ENCODE measurements around the gene IPO4. TPM values are rescaled to one million over a fixed set of nuclear protein-coding genes. Genes with fewer than 3 reads are reported as not detected.

IPO4 gene
- total and polyA plus RNA-seq, 2 of the 13 experiments (the other 11 are each of a cell fraction or from before 2014, with no cell fraction given) = 39.0 to 179 TPM

DNA sequence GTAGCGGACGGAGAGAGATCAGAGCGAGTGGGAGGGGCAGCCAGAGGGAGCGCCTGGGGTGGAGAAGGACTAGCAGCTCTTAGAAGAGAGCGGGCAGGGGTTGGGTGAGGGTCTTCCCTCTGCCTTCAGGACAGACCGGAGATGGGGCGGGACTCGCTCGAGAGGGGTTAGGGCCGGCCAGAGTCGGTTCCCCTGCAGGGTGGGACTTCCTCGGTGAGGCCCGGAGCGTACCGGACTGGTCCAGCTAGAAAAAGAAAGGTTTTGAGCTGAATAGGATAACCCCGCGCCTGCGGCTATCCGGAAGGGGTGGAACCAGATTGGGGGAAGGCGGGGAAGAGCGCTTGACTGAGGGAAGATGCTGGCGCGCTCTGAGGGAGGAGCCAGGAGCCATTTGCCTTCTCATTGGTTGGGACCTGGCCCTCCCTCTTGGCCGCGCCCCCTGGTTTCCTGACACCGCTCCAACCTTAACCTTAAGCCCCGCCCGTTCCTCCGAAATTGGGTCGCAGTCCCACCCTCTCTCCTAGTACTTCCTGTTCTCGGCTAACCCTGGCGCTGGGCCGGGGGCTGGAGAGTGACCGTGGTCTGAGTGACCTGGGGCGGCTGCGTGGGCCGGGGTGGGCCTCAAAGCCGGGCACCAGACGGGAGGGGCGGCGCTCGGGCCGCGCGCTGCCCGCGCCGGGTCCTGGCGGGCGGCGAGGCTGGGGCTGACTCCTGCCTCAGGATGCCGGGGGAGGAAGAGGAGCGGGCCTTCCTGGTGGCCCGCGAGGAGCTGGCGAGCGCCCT, 41.4 kb downstream of the IPO4 start, which contains the start of gene RNF31 (continued):
- TF ChIP-seq ZNF451 (CRISPR knock-in tag; IDR thresholded peaks at IDR 0.05) (peak; percentile 37), NFYC (CRISPR knock-in tag; IDR thresholded peaks at IDR 0.05) (peak; percentile 87), YY1 (IDR thresholded peaks at IDR 0.05; ENCODE audit: insufficient read depth, insufficient replicate concordance, low read depth, low read length) (no peak), DPF2 (CRISPR knock-in tag; IDR thresholded peaks at IDR 0.05; ENCODE audit: borderline replicate concordance, low read depth) (no peak), ZNF737 (CRISPR knock-in tag; IDR thresholded peaks at IDR 0.05; ENCODE audit: borderline replicate concordance) (no peak), ASH2L (IDR thresholded peaks at IDR 0.05; ENCODE audit: insufficient read length, low read depth, low read length) (peak; percentile 92), SOX13 (IDR thresholded peaks at IDR 0.05) (0 out of 2 replicates have a peak, but pooled peaks have one; percentile 40), SOX13 (CRISPR knock-in tag; conservative IDR thresholded peaks at IDR 0.05 in 1 of 2, IDR thresholded peaks at IDR 0.05 in 1 of 2) (0 out of 4 replicates have a peak, but pooled peaks of 1 of the 2 experiments have one; percentile 75), POLR2A (IDR thresholded peaks at IDR 0.05; ENCODE audit: insufficient read depth in 1 of 2, low read depth in 2 of 2, low read length in 2 of 2) (peak in 1 of 2 experiments; percentile 67; a peak in 2 of 4 replicates), ZNF550 (CRISPR knock-in tag; IDR thresholded peaks at IDR 0.05; ENCODE audit: borderline replicate concordance) (peak; percentile 99), MTA3 (CRISPR knock-in tag; IDR thresholded peaks at IDR 0.05) (no peak), KLF16 (CRISPR knock-in tag; IDR thresholded peaks at IDR 0.05) (peak in 1 of 2 experiments; percentile 72; a peak in 1 of 4 replicates), ZNF33B (CRISPR knock-in tag; IDR thresholded peaks at IDR 0.05) (no peak), TCF12 (IDR thresholded peaks at IDR 0.05) (no peak), TCF12 (CRISPR knock-in tag; IDR thresholded peaks at IDR 0.05) (no peak), KDM3A (CRISPR knock-in tag; IDR thresholded peaks at IDR 0.05; ENCODE audit: low read depth) (no peak), RXRB (CRISPR knock-in tag; IDR thresholded peaks at IDR 0.05; ENCODE audit: borderline replicate concordance) (peak; percentile 17), NFRKB (IDR thresholded peaks at IDR 0.05) (no peak), CREM (IDR thresholded peaks at IDR 0.05) (peak; percentile 53; the same call in 1 of the 2 replicates), CREM (CRISPR knock-in tag; IDR thresholded peaks at IDR 0.05) (no peak), ZSCAN31 (CRISPR knock-in tag; IDR thresholded peaks at IDR 0.05; ENCODE audit: low read depth) (no peak; the same call in 1 of the 2 replicates), ZSCAN29 (CRISPR knock-in tag; conservative IDR thresholded peaks at IDR 0.05) (0 out of 2 replicates have a peak, but pooled peaks have one; percentile 20), KDM5A (IDR thresholded peaks at IDR 0.05; ENCODE audit: borderline replicate concordance, low read length) (peak; percentile 95), PHF20 (CRISPR knock-in tag; IDR thresholded peaks at IDR 0.05) (no peak), NONO (IDR thresholded peaks at IDR 0.05) (no peak), NONO (CRISPR knock-in tag; conservative IDR thresholded peaks at IDR 0.05) (no peak)
- TF ChIP-seq, protein P1, sequence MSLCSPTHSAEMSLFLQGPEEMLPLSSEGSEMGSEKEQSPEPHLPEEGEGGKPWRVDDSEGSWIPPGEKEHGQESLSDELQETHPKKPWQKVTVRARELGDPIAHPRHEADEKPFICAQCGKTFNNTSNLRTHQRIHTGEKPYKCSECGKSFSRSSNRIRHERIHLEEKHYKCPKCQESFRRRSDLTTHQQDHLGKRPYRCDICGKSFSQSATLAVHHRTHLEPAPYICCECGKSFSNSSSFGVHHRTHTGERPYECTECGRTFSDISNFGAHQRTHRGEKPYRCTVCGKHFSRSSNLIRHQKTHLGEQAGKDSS (CRISPR knock-in tag; IDR thresholded peaks at IDR 0.05; ENCODE audit: borderline replicate concordance, low read depth) = no peak; the same call in 1 of the 2 replicates
- TF ChIP-seq, protein P2, sequence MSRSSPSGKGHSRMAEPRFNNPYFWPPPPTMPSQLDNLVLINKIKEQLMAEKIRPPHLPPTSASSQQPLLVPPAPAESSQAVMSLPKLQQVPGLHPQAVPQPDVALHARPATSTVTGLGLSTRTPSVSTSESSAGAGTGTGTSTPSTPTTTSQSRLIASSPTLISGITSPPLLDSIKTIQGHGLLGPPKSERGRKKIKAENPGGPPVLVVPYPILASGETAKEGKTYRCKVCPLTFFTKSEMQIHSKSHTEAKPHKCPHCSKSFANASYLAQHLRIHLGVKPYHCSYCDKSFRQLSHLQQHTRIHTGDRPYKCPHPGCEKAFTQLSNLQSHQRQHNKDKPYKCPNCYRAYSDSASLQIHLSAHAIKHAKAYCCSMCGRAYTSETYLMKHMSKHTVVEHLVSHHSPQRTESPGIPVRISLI (CRISPR knock-in tag; IDR thresholded peaks at IDR 0.05; ENCODE audit: borderline replicate concordance) = no peak
- TF ChIP-seq, protein P3, sequence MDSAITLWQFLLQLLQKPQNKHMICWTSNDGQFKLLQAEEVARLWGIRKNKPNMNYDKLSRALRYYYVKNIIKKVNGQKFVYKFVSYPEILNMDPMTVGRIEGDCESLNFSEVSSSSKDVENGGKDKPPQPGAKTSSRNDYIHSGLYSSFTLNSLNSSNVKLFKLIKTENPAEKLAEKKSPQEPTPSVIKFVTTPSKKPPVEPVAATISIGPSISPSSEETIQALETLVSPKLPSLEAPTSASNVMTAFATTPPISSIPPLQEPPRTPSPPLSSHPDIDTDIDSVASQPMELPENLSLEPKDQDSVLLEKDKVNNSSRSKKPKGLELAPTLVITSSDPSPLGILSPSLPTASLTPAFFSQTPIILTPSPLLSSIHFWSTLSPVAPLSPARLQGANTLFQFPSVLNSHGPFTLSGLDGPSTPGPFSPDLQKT (CRISPR knock-in tag; IDR thresholded peaks at IDR 0.05; ENCODE audit: borderline replicate concordance) = peak; percentile 85

Measured in HepG2 (cell line).